Stimulated activated CD4-positive, alpha-beta T cell treated with anti-CD3 and anti-CD28 coated beads, TNF-alpha, amount 100 ng/mL, for 24 hours (primary cell): ENCODE data around the gene PCGF1.
A peak's percentile ranks its signal among the peaks of the same experiment; 100 is the strongest.

Experiments used
- DNase-seq, 3 experiments: peaks; one replicate each; pipeline ENCODE4 v3.0.0-alpha.2; 2020; ENCODE audit warnings: low read depth in 3 of 3

The PCGF1 gene

DNA sequence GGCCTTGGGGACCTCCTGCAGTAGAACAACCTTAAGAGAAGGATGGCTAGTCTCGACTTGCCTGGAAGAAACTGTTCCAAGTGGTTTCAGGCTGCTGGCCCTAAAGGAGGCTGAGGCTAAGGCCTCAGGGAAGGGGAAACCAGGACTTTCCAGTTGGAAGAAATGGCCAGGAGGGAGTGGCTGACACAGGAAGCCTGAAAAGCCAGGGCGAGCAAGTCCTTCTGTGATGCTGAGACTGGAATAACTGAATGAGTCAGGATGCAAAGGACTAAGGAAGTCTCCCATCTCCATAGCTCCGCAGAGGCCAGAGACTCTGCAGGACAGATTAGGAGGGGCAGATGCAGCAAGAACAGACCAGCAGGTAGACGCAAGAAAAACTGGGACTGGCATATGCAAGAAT lies 29.6 kb upstream of the PCGF1 start:
- DNase-seq, result no peak

DNA sequence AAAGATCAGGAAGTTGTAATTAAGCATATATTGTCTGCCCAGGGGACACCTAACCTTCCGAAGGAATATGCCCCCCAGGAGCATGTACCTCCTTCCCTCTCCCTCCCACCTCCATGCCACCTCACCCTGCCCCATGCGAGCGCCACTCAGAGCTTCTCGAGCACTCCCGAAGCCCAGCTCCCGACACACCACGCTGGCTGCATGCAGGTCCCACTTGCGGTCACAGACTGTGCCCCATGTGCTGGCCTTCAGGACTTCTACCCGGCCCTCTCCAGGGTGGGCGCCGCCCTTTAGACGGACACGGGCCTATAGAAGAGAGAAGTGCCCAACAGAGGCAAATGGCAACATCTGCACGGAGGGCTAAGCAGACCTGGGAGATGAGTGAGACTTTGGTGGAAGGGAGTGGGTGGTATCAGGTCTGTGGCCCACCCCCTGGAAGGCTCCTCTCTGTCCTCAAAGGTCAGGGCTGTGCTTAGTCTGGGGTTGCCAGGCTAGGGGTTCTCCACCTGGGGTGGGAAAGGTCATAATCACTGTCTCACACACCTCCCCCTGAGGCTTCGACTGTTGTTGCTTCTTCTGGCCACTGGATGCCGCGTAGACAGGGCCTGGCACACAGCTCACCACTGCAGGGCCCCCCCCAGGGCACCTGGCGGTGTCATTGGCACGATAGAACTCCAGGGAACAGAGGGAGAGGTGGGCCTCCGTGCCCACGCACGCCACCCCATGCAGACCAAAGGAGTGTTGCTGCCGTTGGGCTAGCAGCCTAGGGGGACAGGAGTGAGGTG lies 28.9 kb upstream of the PCGF1 start:
- DNase-seq, result no peak

DNA sequence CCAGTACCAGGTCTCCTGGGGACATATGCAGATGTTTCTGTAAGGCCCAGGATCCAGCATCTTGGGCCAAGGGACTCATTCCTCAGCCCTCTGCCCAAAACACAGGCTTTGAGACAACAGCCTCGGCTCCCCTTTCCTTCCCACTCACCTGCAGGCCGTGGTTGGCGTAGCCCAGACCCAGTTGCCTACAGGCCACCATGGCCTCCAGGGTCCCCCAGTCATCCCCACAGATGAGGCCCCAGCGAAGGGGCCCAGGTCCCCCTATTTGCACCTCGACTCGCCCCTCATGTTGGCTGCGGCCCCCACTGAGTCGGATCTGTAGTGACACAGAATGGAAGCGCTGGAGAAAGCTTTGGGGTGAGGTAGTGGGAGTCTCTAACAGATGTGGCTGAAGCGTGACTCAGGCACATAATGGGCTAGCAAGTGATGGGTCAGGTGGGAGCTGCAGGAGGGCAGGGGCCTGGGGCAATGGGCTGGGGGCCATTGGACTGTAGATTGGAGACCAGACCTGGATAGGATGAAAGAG lies 28.0 kb upstream of the PCGF1 start:
- no peak for DNase-seq

DNA sequence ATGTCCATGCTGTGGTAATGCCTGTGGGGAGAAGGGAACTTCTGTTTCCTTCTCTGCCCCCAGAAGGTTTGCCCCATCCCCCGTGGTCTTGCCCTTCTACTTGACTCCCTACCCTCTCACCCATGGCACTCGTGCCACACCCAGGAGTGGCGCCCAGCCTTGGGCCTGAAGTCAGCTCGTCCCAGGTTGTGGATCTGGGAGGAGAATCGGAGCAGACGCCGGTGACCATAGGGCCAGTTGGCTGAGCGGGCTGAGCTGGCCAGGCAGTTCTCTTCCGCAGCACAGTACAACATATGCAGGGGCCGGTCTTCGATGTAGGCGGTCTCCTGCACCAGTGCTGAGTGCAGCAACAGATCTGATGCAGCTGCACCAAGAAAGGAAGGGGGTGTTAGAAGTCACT lies 26.9 kb upstream of the PCGF1 start:
- DNase-seq, result no peak

DNA sequence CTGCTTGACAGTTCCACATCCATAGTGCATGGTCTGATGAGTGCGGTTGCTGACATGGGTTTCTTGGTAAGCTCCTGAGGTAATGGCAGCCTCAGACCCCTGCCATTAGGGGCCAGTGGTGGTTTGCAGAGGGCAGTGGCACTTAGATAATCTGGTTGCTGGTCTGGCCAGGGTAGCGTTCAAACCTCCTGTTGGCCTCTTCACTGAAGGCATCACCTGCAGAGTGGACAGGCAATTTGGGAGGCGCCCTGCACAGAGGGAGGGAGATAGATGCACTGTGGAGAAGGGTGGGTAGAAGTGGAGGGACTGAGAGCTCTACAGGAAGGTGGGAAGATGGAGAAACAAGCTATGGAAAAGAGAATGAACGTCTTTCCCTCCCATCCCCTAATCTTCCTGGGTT lies 26.0 kb upstream of the PCGF1 start:
- DNase-seq, result no peak

DNA sequence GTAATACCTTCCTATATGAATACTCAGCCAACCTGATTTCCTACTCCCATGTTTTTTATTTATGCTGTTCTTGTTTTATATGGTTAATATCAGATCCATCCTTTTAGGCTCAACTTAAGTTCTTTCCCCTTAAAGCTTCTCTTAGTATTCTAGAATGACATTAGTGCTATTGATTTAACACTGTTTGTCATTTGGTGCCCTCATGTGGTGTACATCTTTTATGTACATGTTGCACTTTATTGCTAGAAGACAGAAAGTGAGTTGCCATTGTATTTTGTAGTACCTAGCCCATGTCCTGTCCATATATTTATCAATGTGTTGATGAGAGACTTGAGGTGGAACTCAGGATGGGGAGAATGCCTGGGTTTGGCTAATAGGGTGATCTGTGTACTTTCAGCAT lies 24.7 kb upstream of the PCGF1 start:
- no peak for DNase-seq

DNA sequence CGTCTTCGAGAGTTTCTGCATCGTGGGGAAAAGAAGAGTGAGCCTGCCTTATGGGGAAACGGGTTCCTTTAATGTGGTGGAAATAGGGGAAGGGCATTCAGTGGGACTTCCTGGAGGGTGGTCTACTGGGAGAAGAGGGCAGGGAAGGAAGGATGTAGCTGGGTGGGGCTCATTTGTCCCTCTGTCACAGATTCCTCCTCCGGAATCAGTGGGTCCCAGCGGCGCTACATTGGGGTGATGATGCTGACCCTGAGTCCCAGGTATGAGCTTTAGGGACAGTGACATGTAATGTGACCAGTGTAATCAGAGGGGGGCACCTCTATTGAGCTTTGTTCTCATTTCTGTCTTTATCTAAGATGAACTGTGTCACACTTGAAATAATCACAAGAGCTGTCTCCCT lies 24.2 kb upstream of the PCGF1 start:
- no peak for DNase-seq

DNA sequence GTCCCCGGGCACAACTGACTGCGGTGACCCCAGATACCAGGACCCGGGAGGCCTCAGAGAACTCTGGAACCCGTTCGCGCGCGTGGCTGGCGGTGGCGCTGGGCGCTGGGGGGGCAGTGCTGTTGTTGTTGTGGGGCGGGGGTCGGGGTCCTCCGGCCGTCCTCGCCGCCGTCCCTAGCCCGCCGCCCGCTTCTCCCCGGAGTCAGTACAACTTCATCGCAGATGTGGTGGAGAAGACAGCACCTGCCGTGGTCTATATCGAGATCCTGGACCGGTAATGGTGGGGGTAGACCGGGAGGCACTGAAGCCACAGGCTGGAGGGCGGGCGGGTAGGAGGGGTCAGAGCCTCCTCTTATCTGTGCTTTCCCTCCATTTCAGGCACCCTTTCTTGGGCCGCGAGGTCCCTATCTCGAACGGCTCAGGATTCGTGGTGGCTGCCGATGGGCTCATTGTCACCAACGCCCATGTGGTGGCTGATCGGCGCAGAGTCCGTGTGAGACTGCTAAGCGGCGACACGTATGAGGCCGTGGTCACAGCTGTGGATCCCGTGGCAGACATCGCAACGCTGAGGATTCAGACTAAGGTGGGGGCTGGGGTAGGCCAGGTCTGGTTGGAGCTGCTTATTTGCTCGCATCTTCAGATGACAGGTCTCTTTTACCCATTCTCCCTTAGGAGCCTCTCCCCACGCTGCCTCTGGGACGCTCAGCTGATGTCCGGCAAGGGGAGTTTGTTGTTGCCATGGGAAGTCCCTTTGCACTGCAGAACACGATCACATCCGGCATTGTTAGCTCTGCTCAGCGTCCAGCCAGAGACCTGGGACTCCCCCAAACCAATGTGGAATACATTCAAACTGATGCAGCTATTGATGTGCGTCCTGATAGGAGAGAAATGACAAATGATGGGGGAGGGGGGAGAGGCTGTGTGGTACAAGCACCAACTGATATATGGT lies 23.0 kb upstream of the PCGF1 start:
- DNase-seq, result peak in 1 of 3 experiments; percentile 46

DNA sequence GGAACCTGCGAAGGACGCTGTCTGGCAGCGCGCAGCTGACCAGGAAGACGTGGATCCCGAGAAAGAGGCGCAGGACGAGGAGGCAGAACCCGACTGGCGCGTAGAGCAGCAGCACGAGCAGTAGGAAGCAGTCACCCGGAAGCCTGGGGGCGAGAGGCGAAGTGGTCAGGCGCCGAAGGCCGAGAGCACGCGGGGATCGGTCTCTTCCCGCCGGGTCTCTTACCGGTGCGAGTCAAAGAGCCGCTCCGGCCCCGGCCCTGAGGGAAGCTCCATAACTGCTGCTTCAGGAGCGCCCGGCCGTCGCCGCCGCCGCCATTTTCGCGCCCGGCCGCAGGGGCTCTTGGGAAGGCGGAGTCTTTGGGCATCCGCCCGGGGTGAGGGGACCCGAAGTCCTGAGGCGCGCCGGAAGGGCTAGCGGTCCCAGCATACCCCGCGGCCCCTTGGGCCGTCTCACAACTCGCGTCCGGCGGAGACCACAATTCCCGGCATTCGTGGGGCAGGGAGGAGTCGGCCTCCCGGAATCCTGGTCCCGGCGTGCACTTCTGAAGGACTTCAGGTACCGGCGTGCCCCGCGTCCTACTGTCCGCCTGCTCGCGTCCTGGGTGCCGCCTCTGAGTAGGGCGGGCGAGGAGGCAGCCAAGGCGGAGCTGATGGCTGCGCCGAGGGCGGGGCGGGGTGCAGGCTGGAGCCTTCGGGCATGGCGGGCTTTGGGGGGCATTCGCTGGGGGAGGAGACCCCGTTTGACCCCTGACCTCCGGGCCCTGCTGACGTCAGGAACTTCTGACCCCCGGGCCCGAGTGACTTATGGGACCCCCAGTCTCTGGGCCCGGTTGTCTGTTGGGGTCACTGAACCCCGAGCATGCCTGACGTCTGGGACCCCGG lies 22.1 kb upstream of the PCGF1 start, which contains the start of the genes AUP1 and HTRA2:
AUP1 (minus strand) TSS at position 350 of the 882 bp plus-strand sequence; CDS start at position 273, 77 bp downstream.
HTRA2 (plus strand) TSS at position 577 of the 882 bp plus-strand sequence; CDS start at position 651, 74 bp downstream.
- DNase-seq, result peak; percentile 84 to 96 (median 87)

DNA sequence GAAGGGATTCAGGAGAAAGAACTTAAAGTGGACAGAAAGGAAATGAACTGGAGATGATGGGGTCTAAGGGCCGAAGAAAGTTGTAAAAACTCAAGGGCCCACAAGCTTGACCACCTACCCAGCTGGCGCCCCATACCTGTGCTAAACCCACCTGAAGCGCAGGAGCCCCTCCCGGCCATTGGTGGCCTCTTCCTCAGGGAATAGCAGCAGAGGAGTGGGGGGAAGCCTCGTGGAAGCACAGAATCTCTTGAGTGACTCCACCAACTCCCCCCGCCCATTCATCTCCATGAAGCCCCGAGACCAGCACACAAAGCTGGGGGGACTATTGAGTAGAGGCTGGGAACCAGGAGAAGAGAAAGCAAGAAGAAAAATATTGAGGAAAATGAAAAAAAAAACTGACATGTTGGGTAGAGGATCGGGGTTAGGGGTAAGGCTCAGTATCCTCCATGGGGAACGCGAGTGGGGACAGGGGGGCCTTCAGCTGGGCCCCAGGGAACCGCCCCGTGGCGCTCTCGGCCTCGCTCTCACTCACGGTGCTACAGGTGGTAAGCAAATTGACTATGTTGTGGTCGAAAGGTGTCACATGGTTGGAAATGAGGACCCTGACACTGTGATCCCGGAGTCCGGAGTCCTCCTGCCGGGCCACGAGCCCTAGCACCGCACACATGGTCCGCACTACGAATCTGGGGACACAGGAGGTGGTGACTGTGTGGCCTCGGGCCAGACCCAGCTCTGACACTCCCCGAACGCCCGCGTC lies 21.3 kb upstream of the PCGF1 start:
- DNase-seq, result no peak

DNA sequence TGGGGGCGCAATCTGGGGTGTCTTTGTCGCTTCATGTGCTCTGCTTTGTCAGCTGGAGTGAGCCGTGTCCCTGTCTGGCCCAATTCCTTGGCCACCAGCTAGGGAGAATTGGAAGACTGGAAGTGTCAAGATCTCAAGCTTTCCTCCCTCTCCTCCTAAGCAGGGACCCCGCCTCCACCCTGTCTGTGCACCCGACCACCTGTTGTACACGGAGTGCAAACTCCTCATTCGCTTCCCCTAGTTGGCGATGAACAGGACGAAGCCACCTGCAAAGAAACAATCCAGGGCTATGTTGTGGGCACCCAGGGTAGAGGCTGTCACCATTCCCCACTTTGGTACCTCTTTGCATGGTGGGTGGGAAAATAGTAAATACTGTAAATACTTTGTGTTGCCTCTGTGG lies 20.2 kb upstream of the PCGF1 start:
- DNase-seq, result no peak

DNA sequence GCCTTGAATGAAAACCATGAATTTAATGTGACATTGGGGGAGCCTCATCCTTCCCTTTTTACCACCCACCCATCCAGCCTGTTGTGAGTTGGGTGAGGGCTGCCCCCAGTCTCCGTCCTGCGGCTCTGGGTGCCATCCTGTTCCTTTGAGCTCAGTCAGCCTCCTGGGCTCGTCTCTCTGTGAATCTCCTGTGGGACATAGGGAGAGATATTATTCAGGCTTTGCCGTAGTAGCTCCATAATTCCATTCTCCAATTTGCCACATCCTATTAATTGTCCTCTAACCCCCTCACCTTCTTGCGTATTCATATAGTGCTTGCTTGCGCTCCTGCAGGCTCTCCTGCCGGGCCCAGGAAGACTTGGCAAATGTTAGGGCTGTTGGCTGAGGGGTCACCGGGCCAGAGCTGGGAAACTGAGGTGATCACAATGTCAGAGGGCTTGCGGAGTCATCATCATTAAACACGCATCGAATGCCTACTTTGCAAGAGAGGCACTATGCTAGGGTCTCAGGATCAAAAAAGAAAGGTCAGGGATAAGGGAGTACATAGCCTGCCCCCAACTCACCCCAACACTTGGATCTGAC lies 19.2 kb upstream of the PCGF1 start:
- DNase-seq, result no peak

DNA sequence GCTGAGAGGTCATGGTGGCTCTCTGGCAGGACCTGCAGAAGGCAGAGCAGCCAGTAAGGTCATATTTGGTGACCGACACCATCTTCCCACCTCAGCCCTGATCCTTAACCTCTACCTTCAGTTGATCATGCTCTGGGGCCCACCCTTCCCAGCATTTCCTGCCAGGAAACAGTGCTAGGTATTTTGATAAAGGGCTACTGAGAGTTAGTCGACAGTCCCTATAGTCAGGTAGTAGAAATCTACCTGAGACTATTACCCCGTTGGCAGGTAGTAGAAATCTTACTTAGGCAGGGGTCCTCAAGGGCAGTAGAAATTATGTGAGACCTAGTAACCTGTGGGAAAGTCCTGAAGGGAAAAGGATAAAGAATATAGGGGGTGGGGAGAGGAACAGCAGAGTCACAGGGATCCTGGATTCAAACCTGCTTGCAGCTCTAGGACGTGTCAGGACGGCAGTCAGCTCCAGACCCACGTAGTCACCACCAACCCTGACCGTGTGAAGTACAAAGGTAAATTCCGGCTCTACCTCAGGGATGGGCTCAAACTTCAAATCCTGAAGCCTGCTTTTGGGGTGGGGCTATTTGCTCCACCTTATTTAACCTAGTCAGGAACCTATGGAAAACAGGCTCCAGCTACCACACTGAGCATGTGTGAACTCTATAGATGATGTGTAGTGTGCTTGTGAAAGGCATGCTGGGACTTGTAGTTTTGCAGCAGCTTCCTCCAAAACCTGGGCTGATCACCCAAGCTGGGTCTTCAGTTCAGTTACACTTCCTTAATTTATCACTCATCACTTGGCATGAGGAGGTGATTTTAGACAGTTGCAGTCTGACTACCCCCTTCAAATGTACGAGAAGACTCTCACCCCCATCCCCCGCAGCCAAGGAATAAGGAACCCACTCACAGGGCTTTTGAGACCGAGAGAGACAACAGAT lies 18.5 kb upstream of the PCGF1 start, which contains the start of gene DQX1:
DQX1 (minus strand) TSS at position 515 of the 932 bp plus-strand sequence; CDS start at position 13, 502 bp downstream.
- DNase-seq, result no peak

DNA sequence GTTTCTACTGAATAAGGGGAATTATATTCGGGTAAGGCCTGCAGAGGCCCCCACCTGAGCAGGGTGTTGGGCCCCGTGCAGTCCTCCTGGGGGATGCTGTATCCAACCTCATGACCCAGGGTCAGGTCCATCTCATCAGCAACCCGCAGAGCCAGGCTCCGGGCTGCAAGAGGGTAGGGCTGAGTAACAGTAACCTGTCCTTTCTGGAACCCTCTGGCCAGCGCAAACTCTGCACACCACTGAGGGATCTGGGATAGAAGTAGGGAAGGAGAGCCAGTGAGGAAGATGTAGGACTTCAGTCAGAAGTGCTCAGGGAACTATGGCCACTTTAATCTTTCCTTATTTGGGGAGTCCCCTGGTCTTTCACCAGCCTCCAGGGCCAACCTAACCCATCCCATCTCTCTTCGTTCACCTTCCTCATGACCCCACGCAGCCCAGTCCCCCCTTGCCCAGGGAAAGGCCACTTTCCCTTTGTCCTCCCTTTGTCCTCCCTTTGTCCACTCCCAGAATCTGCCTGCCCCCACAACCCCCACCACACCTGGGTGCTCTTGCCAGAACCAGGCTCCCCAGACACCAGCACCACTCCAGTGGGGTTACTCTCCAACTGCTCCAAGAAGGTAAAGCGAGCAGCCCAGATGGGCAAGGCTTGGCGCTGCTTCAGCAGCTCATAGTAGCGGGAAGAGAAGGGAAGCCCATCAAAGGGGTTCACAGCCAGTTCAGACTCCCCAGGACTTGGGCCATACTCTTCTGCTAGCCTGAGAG lies 17.6 kb upstream of the PCGF1 start:
- DNase-seq, result no peak

DNA sequence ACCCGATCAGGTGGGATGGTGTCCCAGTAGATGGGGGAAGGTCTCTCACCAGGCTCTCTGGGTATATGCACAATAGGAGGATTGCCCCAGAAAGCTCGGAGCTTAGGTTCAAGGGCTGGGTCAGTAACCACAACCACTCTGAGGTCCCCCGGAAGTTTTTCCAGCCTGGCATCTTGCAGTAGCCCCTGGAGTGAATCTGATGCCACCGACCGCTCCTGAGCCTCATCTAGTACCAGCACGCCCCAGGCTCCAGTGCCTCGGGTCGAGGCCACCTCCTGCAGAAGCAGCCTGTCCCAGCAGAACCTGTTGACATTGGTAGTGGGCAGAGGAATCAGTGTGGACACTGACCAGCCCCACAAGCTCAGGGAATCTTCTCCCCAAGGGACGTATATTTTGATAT lies 16.5 kb upstream of the PCGF1 start:
- DNase-seq, result no peak

DNA sequence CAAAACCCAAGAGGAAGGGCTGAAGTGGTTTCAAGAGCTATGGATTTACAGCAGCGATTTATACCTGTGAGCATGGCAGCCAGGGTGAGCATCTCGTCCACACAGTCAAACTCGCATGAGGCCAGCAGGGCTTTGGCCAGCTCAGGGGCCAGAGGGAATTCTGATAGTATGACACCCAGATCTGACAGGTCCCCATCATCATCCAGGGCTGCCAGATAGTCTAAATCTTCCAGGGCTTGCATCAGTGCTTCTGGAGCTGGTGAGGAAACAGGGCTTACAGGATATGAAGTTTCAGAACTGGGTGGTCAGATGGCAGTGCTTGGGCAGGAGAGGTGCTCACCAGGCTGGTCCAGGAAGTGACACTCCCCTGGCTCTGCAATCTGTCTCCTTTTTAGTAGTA lies 15.0 kb upstream of the PCGF1 start:
- DNase-seq, result no peak

DNA sequence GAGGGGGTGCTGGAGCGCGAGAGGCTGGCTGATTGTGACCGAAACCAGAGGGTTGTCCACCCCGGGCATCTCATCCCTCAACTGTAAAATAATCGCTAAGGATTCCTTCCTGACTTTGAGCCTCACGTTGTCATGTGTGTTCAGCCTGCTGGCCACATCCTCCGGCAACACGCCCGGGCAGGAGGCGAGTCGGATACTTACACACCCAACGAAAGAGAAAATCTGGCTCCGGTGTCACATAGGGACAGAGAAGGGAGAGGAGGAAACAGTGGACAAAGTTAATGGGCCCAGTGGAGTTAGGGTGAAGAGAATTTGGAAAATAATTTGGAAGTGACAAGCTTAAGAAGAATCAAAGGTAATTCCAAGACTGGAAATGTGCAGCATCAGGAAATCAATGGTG lies 9.2 kb upstream of the PCGF1 start:
- no peak for DNase-seq

DNA sequence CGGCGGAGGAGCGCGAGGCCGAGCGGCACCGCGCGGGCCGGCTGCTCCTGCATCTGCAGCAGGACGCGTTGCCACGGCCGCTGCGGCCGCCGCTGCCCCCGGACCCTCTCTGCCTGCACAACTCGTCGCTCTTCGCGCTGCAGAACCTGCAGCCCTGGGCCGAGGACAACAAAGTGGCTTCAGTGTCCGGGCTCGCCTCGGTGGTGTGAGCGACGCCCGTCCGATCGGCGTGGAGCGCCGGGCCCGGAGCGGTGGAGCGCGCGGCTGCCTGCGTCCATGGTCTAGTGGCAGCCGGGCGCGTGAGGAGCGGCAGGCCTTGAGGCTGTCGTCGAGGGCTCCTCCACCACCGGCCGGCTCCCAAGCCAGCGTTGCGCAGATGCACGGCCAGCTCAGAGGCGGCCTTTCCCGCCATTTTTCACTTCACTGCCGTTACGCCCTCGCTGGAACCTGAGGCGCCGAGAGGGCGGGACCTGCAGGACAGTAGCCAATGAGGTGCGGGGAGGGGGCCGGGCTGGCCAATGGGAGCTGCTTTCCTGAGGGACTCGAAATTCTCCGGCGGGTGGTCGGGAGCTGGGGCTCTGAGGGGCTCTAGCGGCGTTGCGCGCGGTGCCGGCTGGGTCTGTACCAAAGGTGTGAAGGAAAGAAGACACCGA lies 8.6 kb upstream of the PCGF1 start:
- DNase-seq, result peak in 2 of 3 experiments; percentile 68 to 78
